ENCODE measurements around the gene DBNDD2.

The DBNDD2 gene

DNA sequence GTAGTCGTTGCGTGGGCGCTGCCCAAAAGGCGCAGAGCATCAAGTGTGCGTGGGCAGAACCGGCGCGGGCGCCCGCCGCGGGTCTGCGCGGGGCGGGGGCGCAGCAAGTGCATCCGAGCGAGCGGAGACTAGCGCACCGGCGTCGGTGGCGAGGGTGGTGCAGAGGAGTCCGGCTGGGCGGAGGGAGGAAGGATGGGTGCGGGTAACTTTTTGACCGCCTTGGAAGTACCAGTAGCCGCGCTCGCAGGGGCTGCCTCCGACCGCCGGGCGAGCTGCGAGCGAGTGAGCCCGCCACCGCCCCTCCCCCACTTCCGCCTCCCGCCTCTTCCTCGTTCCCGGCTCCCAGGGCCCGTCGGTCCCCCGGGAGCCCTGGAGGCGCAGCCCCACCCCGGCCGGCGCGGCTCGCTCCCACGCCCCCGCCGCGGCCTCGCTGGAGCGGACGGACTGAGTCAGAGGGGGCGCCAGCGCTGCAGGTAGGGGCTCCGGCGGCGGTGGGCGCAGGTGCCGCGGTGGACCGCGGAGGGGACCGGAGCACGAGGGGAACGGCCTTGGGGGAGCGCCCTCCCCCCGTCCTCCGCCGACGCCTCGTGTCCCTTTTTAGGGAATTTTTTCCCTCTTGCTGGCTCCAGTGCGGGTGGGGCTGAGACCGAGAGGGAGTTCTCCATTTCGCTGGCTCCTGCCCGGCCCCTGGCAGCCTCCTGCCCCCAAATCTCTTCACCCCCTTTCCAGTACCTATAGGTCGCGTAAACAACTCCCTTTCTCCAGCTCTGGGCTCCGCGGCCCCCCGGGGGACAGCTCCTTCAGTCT is 1.6 kb upstream of the DBNDD2 start (continued):
- TF ChIP-seq ZNF558 (tag by site-specific recombination; IDR thresholded peaks at IDR 0.05) = no peak
- TF ChIP-seq, protein P1, sequence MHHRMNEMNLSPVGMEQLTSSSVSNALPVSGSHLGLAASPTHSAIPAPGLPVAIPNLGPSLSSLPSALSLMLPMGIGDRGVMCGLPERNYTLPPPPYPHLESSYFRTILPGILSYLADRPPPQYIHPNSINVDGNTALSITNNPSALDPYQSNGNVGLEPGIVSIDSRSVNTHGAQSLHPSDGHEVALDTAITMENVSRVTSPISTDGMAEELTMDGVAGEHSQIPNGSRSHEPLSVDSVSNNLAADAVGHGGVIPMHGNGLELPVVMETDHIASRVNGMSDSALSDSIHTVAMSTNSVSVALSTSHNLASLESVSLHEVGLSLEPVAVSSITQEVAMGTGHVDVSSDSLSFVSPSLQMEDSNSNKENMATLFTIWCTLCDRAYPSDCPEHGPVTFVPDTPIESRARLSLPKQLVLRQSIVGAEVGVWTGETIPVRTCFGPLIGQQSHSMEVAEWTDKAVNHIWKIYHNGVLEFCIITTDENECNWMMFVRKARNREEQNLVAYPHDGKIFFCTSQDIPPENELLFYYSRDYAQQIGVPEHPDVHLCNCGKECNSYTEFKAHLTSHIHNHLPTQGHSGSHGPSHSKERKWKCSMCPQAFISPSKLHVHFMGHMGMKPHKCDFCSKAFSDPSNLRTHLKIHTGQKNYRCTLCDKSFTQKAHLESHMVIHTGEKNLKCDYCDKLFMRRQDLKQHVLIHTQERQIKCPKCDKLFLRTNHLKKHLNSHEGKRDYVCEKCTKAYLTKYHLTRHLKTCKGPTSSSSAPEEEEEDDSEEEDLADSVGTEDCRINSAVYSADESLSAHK (tag by site-specific recombination; IDR thresholded peaks at IDR 0.05) = no peak
- TF ChIP-seq GLIS1 (tag by site-specific recombination; IDR thresholded peaks at IDR 0.05) = no peak; the same call in none of the 2 replicates
- 0 out of 2 replicates have a peak, but pooled peaks have one; percentile 38 for TF ChIP-seq ZSCAN23 (tag by site-specific recombination; IDR thresholded peaks at IDR 0.05)
- TF ChIP-seq ZFP37 (tag by site-specific recombination; IDR thresholded peaks at IDR 0.05) = 0 out of 2 replicates have a peak, but pooled peaks have one; percentile 31
- TF ChIP-seq ZNF214 (tag by site-specific recombination; IDR thresholded peaks at IDR 0.05; ENCODE audit: borderline replicate concordance) = no peak
- no peak for TF ChIP-seq HOXA7 (CRISPR knock-in tag; IDR thresholded peaks at IDR 0.05; ENCODE audit: borderline replicate concordance)
- TF ChIP-seq, protein P2, sequence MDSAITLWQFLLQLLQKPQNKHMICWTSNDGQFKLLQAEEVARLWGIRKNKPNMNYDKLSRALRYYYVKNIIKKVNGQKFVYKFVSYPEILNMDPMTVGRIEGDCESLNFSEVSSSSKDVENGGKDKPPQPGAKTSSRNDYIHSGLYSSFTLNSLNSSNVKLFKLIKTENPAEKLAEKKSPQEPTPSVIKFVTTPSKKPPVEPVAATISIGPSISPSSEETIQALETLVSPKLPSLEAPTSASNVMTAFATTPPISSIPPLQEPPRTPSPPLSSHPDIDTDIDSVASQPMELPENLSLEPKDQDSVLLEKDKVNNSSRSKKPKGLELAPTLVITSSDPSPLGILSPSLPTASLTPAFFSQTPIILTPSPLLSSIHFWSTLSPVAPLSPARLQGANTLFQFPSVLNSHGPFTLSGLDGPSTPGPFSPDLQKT (IDR thresholded peaks at IDR 0.05; ENCODE audit: borderline replicate concordance, low read depth, low read length) = no peak
- TF ChIP-seq OVOL3 (tag by site-specific recombination; IDR thresholded peaks at IDR 0.05) = no peak
- TF ChIP-seq ZNF23 (tag by site-specific recombination; IDR thresholded peaks at IDR 0.05; ENCODE audit: borderline replicate concordance) = no peak
- TF ChIP-seq ZNF324 (tag by site-specific recombination; IDR thresholded peaks at IDR 0.05) = 0 out of 2 replicates have a peak, but pooled peaks have one; percentile 44
- TF ChIP-seq ZBTB48 (tag by site-specific recombination; IDR thresholded peaks at IDR 0.05) = no peak
- no peak for TF ChIP-seq ZNF677 (tag by site-specific recombination; IDR thresholded peaks at IDR 0.05)
- TF ChIP-seq ZSCAN30 (tag by site-specific recombination; IDR thresholded peaks at IDR 0.05) = peak; percentile 72
- TF ChIP-seq ZNF341 (tag by site-specific recombination; IDR thresholded peaks at IDR 0.05; ENCODE audit: low read depth) = peak; percentile 70
- TF ChIP-seq ZNF146 (tag by site-specific recombination; IDR thresholded peaks at IDR 0.05) = peak; percentile 12; the same call in 1 of the 2 replicates
- TF ChIP-seq, protein P3, sequence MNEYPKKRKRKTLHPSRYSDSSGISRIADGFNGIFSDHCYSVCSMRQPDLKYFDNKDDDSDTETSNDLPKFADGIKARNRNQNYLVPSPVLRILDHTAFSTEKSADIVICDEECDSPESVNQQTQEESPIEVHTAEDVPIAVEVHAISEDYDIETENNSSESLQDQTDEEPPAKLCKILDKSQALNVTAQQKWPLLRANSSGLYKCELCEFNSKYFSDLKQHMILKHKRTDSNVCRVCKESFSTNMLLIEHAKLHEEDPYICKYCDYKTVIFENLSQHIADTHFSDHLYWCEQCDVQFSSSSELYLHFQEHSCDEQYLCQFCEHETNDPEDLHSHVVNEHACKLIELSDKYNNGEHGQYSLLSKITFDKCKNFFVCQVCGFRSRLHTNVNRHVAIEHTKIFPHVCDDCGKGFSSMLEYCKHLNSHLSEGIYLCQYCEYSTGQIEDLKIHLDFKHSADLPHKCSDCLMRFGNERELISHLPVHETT (tag by site-specific recombination; IDR thresholded peaks at IDR 0.05) = no peak
- TF ChIP-seq, protein P4, sequence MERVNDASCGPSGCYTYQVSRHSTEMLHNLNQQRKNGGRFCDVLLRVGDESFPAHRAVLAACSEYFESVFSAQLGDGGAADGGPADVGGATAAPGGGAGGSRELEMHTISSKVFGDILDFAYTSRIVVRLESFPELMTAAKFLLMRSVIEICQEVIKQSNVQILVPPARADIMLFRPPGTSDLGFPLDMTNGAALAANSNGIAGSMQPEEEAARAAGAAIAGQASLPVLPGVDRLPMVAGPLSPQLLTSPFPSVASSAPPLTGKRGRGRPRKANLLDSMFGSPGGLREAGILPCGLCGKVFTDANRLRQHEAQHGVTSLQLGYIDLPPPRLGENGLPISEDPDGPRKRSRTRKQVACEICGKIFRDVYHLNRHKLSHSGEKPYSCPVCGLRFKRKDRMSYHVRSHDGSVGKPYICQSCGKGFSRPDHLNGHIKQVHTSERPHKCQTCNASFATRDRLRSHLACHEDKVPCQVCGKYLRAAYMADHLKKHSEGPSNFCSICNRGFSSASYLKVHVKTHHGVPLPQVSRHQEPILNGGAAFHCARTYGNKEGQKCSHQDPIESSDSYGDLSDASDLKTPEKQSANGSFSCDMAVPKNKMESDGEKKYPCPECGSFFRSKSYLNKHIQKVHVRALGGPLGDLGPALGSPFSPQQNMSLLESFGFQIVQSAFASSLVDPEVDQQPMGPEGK (tag by site-specific recombination; IDR thresholded peaks at IDR 0.05) = no peak
- TF ChIP-seq ZNF571 (tag by site-specific recombination; IDR thresholded peaks at IDR 0.05) = no peak
- TF ChIP-seq ZBTB20 (tag by site-specific recombination; IDR thresholded peaks at IDR 0.05) = peak; percentile 77
- TF ChIP-seq HOXC10 (CRISPR knock-in tag; IDR thresholded peaks at IDR 0.05) = no peak
- no peak for TF ChIP-seq ZNF132 (tag by site-specific recombination; IDR thresholded peaks at IDR 0.05; ENCODE audit: borderline replicate concordance)
- no peak for TF ChIP-seq MEIS1 (CRISPR knock-in tag; IDR thresholded peaks at IDR 0.05; ENCODE audit: borderline replicate concordance)
- TF ChIP-seq ZNF521 (tag by site-specific recombination; IDR thresholded peaks at IDR 0.05) = no peak
- TF ChIP-seq ZNF530 (tag by site-specific recombination; IDR thresholded peaks at IDR 0.05; ENCODE audit: low read depth) = no peak
- TF ChIP-seq, protein P5, sequence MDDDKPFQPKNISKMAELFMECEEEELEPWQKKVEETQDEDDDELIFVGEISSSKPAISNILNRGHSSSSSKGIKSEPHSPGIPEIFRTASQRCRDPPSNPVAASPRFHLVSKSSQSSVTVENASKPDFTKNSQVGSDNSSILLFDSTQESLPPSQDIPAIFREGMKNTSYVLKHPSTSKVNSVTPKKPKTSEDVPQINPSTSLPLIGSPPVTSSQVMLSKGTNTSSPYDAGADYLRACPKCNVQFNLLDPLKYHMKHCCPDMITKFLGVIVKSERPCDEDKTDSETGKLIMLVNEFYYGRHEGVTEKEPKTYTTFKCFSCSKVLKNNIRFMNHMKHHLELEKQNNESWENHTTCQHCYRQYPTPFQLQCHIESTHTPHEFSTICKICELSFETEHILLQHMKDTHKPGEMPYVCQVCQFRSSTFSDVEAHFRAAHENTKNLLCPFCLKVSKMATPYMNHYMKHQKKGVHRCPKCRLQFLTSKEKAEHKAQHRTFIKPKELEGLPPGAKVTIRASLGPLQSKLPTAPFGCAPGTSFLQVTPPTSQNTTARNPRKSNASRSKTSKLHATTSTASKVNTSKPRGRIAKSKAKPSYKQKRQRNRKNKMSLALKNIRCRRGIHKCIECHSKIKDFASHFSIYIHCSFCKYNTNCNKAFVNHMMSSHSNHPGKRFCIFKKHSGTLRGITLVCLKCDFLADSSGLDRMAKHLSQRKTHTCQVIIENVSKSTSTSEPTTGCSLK (tag by site-specific recombination; IDR thresholded peaks at IDR 0.05) = no peak
- TF ChIP-seq ZNF155 (tag by site-specific recombination; IDR thresholded peaks at IDR 0.05) = no peak
- TF ChIP-seq KLF16 (tag by site-specific recombination; IDR thresholded peaks at IDR 0.05) = peak; percentile 62
- peak; percentile 70; the same call in 1 of the 2 replicates for TF ChIP-seq ZNF777 (tag by site-specific recombination; IDR thresholded peaks at IDR 0.05; ENCODE audit: borderline replicate concordance)
- no peak for TF ChIP-seq ZNF747 (tag by site-specific recombination; IDR thresholded peaks at IDR 0.05)
- TF ChIP-seq ZNF600 (tag by site-specific recombination; IDR thresholded peaks at IDR 0.05) = peak; percentile 85
- no peak for TF ChIP-seq ZNF19 (tag by site-specific recombination; IDR thresholded peaks at IDR 0.05; ENCODE audit: low read depth)

Data from HEK293 (cell line).